MM.1S (cell line): ENCODE results near the gene LOXHD1.

ENCODE experiments used
- DNase-seq: peaks from one replicate; pipeline ENCODE4 v3.0.0-alpha.2; 2015
- H2AFZ ChIP-seq: fragments of 300-600 bp; sonication (generic); 2 replicates; pipeline ENCODE4 v1.6.0; 2016; ENCODE audit warnings: antibody characterized with exemption, low read length
- H3F3A ChIP-seq: fragments of 300-600 bp; sonication (generic); 2 replicates; pipeline ENCODE4 v1.6.1; 2016; ENCODE audit warnings: mild to moderate bottlenecking, antibody characterized with exemption, low read length, moderate library complexity, mixed read lengths; ENCODE audit not compliant: insufficient read depth
- H3K27ac ChIP-seq: fragments of 300-600 bp; sonication (generic); 2 replicates; pipeline ENCODE4 v1.5.1; 2016; ENCODE audit warnings: mild to moderate bottlenecking, low read length
- H3K27me3 ChIP-seq: fragments of 300-600 bp; sonication (generic); replicated peaks from 2 replicates; pipeline ENCODE4 v1.6.0; 2016; ENCODE audit warnings: low read length; ENCODE audit not compliant: insufficient read depth
- H3K36me3 ChIP-seq: fragments of 300-600 bp; sonication (generic); replicated peaks from 2 replicates; pipeline ENCODE4 v1.6.1; 2016; ENCODE audit warnings: mild to moderate bottlenecking, low read length, mixed read lengths; ENCODE audit not compliant: insufficient read depth
- H3K4me1 ChIP-seq: fragments of 300-600 bp; sonication (generic); 2 replicates; pipeline ENCODE4 v1.6.1; 2016; ENCODE audit warnings: low read length, mixed read lengths
- H3K4me2 ChIP-seq: fragments of 300-600 bp; sonication (generic); 2 replicates; pipeline ENCODE4 v1.6.0; 2016; ENCODE audit warnings: low read depth, low read length
- H3K4me3 ChIP-seq: fragments of 300-600 bp; sonication (generic); 2 replicates; pipeline ENCODE4 v1.5.1; 2016; ENCODE audit warnings: low read length, mixed read lengths
- H3K79me2 ChIP-seq: fragments of 300-600 bp; sonication (generic); 2 replicates; pipeline ENCODE4 v1.6.1; 2016; ENCODE audit warnings: mixed run types, low read length, mixed read lengths
- H3K9ac ChIP-seq: fragments of 300-600 bp; sonication (generic); 2 replicates; pipeline ENCODE4 v1.6.1; 2016; ENCODE audit warnings: low read length, mixed read lengths
- H3K9me2 ChIP-seq: fragments of 300-600 bp; sonication (generic); replicated peaks from 2 replicates; pipeline ENCODE4 v1.6.1; 2016; ENCODE audit warnings: mild to moderate bottlenecking, low read length, mixed read lengths; ENCODE audit not compliant: insufficient read depth
- H3K9me3 ChIP-seq: fragments of 300-600 bp; sonication (generic); replicated peaks from 2 replicates; pipeline ENCODE4 v1.6.1; 2016; ENCODE audit warnings: mild to moderate bottlenecking, low read length, mixed read lengths; ENCODE audit not compliant: insufficient read depth
- H4K20me1 ChIP-seq: fragments of 300-600 bp; sonication (generic); 2 replicates; pipeline ENCODE4 v1.6.1; 2016; ENCODE audit warnings: mild to moderate bottlenecking, low read length, moderate library complexity, mixed read lengths; ENCODE audit not compliant: insufficient read depth
- EZH2 ChIP-seq: fragments of 300-600 bp; sonication (generic); optimal IDR thresholded peaks from 2 replicates; pipeline ENCODE3; 2017; ENCODE audit warnings: low read depth, mild to moderate bottlenecking, antibody characterized with exemption, low read length, mixed read lengths
- EZH2phosphoT487 ChIP-seq: fragments of 300-600 bp; sonication (generic); IDR thresholded peaks from 2 replicates; pipeline ENCODE4 v1.6.1; 2018; ENCODE audit warnings: antibody characterized with exemption, low read length
- TF ChIP-seq, protein P1 (sequence below): fragments of 300-600 bp; sonication (generic); IDR thresholded peaks from 2 replicates; pipeline ENCODE4 v1.5.1; 2016; ENCODE audit warnings: antibody characterized with exemption, low read length, mixed read lengths

The LOXHD1 gene

DNA sequence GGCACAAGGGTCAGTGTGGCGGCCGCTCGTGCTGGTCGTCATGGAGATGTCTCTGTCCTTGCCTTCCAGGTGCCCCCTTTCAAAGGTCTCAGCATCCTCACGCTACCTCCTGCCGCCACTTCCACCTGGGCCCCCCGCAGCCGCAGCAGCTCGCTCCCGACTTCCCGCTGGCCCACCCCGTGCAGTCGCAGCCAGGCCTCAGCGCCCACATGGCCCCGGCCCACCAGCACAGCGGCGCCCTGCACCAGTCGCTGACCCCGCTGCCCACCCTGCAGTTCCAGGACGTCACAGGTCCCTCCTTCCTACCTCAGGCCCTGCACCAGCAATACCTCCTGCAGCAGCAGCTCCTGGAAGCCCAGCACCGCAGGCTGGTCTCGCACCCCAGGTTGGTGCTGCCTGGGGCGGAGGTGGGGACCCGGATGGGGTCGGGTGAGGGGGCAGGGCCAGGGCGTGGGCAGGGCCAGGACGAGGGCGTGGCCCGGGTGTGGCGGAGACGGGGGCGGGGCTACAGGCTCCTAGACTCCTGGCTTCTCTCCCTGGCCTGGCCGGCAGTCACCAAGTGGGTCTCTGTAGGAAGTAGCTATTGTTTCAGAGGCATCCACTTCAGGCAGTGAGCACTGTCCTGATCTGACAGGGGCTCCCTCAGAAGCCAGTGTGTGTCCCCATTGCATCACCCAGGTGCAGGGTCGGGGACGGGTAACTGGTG is 223.7 kb downstream of the LOXHD1 start:
- H4K20me1 ChIP-seq, result no peaks in the 10 kb centered on the region
- H3K36me3 ChIP-seq, result no peaks in the 10 kb centered on the region
- no peak overlapping the region for H3K27ac ChIP-seq
- no peaks in the 10 kb centered on the region for H3K27me3 ChIP-seq
- TF ChIP-seq EZH2phosphoT487 (no peak), EZH2 (no peak)
- TF ChIP-seq, protein P1, sequence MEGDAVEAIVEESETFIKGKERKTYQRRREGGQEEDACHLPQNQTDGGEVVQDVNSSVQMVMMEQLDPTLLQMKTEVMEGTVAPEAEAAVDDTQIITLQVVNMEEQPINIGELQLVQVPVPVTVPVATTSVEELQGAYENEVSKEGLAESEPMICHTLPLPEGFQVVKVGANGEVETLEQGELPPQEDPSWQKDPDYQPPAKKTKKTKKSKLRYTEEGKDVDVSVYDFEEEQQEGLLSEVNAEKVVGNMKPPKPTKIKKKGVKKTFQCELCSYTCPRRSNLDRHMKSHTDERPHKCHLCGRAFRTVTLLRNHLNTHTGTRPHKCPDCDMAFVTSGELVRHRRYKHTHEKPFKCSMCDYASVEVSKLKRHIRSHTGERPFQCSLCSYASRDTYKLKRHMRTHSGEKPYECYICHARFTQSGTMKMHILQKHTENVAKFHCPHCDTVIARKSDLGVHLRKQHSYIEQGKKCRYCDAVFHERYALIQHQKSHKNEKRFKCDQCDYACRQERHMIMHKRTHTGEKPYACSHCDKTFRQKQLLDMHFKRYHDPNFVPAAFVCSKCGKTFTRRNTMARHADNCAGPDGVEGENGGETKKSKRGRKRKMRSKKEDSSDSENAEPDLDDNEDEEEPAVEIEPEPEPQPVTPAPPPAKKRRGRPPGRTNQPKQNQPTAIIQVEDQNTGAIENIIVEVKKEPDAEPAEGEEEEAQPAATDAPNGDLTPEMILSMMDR, result no peak
- H3K4me3 ChIP-seq, result no peak overlapping the region
- no peak overlapping the region for H3K9ac ChIP-seq
- H3K79me2 ChIP-seq, result no peaks in the 10 kb centered on the region
- no peaks in the 10 kb centered on the region for H3K9me3 ChIP-seq
- no peak overlapping the region for H3K4me2 ChIP-seq
- H3K4me1 ChIP-seq, result no peaks in the 10 kb centered on the region
- H2AFZ ChIP-seq, result no peak overlapping the region
- no peak for DNase-seq
- no peaks in the 10 kb centered on the region for H3F3A ChIP-seq
- H3K9me2 ChIP-seq, result no peaks in the 10 kb centered on the region

DNA sequence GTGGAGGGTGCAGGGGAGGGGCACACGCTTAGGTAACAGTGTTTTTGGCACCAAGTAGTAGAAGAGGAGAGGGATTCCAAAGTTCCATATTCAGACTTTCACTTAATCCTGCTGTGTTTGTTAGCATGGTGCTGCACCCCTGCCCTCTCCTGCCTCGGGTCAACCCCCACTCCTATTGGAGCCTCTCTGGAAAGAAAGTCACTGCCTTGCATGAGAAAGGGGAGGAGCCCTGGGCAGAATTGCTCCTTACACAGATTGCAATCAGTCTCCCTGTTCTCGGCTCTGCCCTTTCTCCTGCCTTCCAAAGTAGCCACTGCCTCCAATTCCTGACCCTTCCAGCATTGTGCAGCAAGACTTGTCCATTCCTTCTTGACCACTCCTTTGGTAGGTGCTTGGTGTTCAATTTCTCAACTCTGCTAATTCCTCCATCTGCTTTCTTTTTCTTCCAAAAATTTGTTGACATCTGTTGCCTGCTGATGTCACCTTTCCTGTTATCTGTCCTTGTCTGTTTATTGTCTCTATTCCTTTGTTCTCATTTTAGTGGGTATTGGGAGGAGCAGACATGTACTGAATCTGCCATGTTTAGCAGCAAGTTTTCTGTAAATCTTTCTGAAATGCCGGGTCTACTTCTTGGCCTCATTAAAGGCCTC is 225.4 kb downstream of the LOXHD1 start:
- Histone ChIP-seq H4K20me1 (no peaks in the 10 kb centered on the region), H3K27me3 (no peaks in the 10 kb centered on the region), H3K4me1 (no peaks in the 10 kb centered on the region), H3F3A (no peaks in the 10 kb centered on the region), H3K27ac (no peak overlapping the region), H3K9ac (no peak overlapping the region), H3K4me2 (no peak overlapping the region), H3K36me3 (no peaks in the 10 kb centered on the region), H3K9me3 (no peaks in the 10 kb centered on the region), H3K9me2 (no peaks in the 10 kb centered on the region), H2AFZ (no peak overlapping the region), H3K79me2 (no peaks in the 10 kb centered on the region), H3K4me3 (no peak overlapping the region)
- no peak for DNase-seq
- no peak for TF ChIP-seq EZH2phosphoT487

DNA sequence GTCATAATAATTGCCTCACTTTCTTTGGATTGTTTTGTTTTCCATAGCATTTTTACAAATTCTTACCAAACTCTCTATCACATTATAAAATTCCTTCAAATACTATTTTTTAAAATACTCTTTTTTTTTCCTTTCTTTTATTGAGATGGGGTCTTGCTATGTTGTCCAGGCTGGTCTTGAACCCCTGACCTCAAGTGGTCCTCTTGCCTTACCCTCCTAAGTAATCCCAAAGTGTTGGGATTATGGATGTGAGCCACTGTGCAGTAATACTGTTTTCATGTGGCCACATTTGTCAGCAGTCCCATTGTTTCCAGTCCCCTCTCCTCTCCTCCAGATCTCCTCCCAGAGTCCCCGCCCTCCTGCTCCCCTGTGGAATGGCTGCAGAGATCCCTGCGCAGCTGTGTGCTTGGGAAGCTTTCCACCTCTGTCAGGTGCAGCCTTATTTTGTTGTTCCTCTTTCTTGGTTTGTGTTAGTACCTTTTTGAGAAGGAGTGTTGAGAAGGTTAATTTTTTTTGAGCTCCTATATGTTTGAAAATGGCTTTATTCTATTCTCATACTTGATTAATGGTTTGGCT is 227.3 kb downstream of the LOXHD1 start:
- H3K27ac ChIP-seq, result no peak overlapping the region
- H3K9me2 ChIP-seq, result no peaks in the 10 kb centered on the region
- no peak overlapping the region for H3K4me3 ChIP-seq
- H3F3A ChIP-seq, result no peaks in the 10 kb centered on the region
- no peaks in the 10 kb centered on the region for H3K79me2 ChIP-seq
- H3K4me2 ChIP-seq, result no peak overlapping the region
- H3K36me3 ChIP-seq, result no peaks in the 10 kb centered on the region
- H4K20me1 ChIP-seq, result no peaks in the 10 kb centered on the region
- H3K27me3 ChIP-seq, result no peaks in the 10 kb centered on the region
- DNase-seq, result no peak
- TF ChIP-seq, protein P1, result no peak
- TF ChIP-seq EZH2 (no peak), EZH2phosphoT487 (no peak)
- no peaks in the 10 kb centered on the region for H3K9me3 ChIP-seq
- H3K4me1 ChIP-seq, result no peaks in the 10 kb centered on the region
- no peak overlapping the region for H2AFZ ChIP-seq
- H3K9ac ChIP-seq, result no peak overlapping the region
